HG03066 (cell line): ENCODE data around the gene PLD1.
A peak's percentile ranks its signal among the peaks of the same experiment; 100 is the strongest.
"Not testable (repeated sequence)": the region's sequence is repeated elsewhere in the genome, so short reads cannot be mapped to it uniquely, and the experiment has no call there.

Experiments used
- ATAC-seq: cut with Tn5 transposase; IDR thresholded peaks from one replicate; pipeline ENCODE4 v1.9.1; 2021; ENCODE audit warnings: low read depth; ENCODE audit not compliant: unreplicated experiment

Gene PLD1

DNA sequence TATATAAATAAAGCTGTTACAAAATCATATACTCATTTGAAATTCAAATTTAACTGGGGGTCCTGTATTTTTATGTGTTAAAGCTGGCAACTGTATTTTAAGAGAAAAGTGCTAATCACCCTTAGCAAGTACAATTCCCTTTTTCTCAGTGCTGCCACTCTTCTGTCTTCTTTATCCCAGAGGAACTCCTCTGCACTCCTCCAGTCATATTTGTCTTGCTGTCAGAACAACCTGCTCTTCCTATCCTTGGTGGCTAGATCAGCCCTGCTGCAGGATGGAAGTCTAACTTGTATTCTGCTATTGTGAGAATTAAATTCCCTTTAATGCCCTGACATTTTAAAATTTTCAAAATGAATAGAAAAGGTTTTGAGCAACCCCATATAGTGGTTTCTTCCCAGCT lies 226.2 kb downstream of the PLD1 start:
- ATAC-seq, result no peak

DNA sequence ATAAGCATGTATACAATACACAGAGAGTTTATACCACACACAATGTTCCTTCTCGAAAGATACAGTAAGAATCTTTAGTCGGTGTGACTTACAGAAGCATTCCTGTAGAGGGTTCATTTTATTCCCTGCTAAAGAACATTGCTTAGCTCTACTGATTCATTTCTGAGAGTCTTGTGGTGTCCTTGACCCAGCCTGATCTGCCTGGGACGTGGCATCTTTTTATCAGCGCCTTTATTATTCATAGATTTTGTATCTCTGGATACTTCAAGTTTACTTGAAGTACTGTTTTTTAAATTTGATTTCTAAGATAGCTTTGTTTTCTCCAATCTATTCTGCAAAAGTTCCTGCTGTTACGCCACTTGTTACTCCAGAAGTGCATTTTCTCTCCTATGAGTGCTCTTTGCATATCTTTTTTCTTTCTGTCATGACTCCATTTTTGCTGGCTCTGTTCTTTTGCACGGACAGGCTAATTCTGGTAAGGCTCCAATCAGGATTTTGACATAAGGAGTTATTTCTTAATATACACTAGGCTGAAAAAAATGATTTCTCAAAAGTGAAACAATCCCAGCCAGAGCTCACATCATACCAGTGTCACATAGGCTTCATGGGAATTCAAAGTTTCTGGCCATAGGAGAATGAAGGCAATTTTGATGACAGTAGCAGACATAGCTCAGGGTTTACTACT lies 235.6 kb downstream of the PLD1 start:
- ATAC-seq, result no peak

DNA sequence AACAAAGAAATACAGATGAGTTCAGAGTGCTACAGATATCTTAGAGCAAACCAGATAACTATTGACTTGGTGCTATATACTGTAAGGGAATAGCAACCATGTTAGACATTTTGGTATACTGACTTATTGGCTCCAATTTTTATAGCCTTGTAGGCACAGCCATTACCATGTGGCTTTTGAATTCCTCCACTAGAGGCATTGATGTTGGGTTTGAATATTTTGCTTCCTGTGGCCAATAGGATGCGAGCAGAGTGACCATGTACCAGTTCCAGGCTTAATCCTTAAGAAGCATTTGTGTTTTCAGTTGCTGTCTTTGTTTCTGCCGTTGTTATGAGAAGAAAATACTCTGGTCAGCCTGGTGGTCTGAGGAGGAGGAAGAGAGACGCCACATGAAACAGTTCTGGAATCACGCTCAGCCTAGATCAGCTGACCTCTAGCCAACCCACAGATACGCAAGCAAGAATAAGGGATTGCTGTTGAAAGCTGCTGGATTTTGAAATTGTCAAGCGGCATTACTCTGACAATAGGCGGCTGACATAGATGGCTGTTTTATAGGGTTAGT lies 240.6 kb downstream of the PLD1 start:
- ATAC-seq, result no peak

DNA sequence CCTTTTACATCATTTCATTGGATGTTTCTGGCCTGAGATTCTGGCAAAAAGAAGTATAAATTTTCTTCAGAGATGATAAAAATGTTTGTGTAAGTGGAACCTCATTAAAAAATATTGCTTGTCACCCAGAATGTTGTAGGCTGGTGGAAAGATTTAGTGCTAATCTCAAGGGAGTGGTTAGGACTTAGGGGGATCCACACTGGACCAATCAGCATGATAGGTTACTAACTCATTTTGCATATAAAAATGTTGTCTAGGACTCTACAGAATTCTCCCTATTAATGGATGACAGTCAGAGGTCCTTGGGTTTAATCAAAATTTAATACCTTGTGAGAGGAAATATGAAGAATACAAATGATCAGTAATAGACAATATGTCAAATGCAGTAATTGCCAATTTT lies 241.5 kb downstream of the PLD1 start:
- no peak for ATAC-seq

DNA sequence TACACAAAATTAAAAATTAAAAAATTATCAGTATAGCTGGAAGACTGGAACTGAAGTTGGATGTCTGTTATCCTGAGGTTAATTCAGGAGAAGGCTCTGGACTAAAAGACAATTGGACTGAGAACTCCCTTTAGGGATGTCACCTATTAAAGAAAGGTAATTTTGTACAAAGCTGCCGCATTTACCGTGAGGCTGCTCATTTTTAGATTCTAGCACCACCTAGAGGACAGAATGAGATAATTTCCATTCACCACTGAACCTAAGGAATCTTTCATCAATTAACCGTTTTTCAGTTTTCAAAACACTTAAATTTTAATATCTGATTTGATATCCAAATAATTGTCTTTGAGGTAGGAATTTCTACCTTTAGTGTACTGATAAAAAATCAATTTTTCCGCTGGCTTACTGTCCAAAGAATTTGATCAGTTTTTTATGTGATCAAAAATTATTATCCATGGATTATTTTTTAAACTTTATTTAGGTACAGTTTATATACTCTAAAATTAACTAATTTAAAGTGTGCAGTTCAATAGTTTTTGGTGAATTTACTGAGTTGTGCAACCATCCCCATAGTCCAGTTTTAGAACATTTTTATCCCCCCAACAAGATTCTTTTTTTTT lies 243.4 kb downstream of the PLD1 start:
- peak; percentile 67 for ATAC-seq

DNA sequence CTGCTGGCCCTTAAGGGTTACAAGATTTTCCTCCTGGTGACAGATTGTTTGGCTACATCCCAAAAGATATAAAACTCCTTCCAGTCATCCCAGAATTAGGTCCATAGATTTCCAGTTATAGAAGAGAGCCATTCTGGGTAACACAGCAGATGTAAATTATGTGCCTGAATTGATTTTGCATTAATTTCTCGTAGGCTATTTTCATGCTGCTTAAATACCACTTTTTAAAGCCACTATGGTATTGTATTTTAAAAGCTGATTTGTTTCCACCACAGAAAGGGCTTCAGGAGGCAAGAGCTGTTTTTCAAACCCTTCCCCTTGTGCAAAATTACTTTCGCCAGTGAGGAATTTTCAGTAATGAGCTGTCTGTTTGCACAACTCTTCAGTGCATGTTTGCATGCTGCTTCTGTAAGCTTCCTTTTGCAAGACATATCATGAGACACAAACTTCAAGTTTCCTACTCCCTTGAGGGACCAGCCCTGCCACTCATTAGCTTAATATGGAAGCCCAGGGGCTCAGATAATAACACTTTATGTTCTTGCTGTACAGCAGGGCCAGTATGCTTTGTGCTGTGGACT lies 244.7 kb downstream of the PLD1 start:
- ATAC-seq, result no peak

GRCh38 chr3:171564748-171565480 lies 245.4 kb downstream of the PLD1 start:
- no peak for ATAC-seq

GRCh38 chr3:171563298-171563697 lies 247.0 kb downstream of the PLD1 start:
- no peak for ATAC-seq

DNA sequence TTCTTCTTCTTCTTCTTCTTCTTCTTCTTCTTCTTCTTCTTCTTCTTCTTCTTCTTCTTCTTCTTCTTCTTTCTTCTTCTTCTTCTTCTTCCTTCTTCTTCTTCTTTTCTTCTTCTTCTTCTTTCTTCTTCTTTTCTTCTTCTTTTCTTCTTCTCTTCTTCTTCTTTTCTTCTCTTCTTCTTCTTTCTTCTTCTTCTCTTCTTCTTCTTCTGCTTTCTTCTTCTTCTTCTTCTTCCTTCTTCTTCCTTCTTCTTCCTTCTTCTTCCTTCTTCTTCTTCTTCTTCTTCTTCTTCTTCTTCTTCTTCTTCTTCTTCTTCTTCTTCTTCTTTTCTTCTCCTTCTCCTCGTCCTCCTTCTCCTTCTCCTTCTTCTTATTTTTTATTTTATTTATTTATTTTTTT lies 247.8 kb downstream of the PLD1 start:
- not testable (repeated sequence) for ATAC-seq

- no peak for ATAC-seq
Observed at GRCh38 chr3:171561596-171562323, 248.5 kb downstream of the PLD1 start.

DNA sequence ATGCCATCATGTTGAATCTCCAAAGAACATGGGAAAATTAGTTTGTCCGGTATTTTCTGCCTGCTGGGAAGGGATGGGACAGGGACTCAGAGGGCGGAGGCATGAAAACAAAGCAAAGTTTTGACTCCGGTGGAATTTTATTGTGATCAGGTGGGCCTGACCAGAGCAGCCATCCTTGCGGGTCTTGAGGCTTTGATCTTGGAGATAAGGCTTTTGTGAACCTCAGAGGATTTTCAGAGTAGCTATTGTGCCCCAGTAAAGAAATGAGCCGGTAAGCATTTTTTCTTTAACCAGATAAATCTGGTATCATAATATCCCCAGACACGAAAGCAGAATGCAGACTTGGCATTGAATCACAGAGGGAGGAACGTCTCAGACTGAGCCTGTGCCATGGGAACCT lies 250.7 kb downstream of the PLD1 start:
- ATAC-seq, result no peak

DNA sequence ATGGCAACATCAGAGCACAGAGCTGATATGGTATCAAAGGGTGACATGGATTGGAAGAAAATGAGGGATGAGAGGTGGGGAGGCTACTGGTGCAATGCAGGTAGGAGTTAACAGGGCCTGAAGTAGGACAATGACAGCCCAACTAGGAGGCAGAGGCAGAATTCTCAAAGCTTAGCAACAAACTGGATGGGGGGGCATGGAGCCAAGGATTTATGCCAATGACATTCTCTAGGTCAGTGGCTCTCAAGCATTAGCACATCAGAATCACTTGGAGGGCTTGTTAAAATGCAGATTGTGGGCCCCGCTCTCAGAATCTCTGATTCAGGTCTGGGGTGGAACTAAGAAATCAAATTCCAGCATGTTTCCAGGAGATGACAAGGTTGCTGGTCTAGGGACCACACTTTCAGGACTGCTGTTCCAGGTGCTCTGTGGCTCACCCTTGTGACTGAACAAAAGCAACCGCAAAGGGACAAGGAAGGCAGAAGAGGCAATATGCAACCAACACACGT lies 252.0 kb downstream of the PLD1 start:
- ATAC-seq, result no peak

DNA sequence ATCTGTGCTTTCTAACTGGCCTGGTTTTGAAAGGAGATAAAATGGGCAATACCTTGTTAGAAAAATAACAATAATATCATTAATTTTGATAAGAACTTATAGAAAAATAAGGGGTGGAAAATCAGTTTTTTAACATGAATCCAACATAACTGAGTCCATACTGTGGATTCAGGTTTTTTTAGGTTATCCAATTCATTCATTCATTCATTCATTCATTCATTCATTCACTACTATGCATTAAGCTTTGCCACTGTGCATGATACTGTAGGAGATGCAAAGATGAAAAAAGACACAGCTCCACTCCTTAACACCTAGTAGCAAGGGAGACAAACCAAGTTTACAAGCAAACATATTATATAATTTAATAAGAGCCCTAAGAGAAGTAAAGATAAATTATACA lies 253.1 kb downstream of the PLD1 start:
- no peak for ATAC-seq

DNA sequence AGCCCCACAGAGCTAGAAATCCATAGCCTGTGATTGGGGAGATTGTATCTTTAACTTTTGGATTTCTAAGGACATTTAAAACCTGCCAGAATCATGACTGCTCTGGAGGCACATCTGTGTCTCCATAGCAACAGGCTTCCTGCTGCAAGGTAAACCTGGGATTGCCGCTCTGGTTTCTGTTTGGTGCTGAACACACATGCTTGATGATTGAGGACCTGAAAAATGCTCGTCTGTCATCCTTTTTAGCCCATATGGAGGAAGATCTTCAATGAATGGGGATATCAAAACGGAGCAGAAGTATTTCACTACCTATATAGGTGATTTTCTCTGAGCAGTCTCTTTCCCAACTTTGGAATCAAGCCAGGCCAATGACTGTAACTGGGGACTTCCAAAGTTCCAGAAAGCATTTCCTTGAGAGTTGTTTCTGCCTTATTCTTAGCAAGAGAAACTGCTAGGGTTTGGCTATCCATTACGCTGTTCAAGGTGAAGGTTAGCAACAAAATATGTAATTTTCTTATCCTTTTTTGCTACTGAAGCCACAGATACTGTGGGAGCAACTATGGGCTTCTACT lies 253.6 kb downstream of the PLD1 start:
- ATAC-seq, result no peak

DNA sequence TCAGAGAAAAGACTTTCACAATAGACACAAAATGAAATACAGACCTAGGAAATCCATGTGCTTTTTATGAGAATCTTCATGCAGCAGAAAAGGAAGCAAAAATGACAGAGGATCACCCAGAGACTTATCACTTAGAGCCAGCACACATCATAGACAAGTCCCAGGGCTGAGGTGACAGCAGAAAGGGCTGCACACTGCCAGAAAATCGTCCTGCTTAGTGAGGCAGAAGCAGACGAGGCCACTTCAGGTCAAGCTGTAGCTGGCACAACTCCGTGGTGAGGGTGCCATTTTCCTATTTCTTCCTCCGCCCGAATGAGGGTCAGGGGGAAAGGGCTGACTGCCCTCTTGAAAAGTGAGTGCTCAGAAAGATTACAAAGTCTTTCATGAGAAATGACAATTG lies 254.1 kb downstream of the PLD1 start:
- ATAC-seq, result no peak

DNA sequence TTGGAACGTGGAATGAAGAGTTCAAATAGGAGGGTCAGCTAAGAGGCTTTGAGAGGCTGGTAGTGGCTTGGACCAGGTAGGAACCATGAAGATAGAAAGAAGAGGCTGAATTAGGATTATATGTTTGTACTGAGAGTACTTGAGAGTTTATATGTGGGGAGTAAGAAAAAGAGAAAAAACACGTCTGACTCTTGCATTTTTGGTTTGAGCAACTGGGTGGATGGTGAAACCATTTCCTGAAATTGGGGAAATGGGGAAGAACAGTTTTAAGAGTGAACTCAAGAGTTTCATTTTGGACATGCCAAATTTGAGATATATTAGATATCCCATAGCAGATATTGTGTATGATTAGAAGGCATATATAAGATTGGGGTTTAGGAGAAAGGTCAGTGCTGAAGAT lies 257.2 kb downstream of the PLD1 start:
- no peak for ATAC-seq

GRCh38 chr3:171552531-171552930 lies 257.8 kb downstream of the PLD1 start:
- ATAC-seq, result no peak

GRCh38 chr3:171551296-171551695 lies 259.0 kb downstream of the PLD1 start:
- no peak for ATAC-seq
